ENCODE results near the gene IRF2BP2. TPM values are rescaled to one million over a fixed set of nuclear protein-coding genes. Genes with fewer than 3 reads are reported as not detected.

IRF2BP2 gene
- total and polyA plus RNA-seq, 10 of the 15 experiments (the other 5 are each of a cell fraction or from before 2014, with no cell fraction given) = 7.5 to 114 (median 52.3) TPM

DNA sequence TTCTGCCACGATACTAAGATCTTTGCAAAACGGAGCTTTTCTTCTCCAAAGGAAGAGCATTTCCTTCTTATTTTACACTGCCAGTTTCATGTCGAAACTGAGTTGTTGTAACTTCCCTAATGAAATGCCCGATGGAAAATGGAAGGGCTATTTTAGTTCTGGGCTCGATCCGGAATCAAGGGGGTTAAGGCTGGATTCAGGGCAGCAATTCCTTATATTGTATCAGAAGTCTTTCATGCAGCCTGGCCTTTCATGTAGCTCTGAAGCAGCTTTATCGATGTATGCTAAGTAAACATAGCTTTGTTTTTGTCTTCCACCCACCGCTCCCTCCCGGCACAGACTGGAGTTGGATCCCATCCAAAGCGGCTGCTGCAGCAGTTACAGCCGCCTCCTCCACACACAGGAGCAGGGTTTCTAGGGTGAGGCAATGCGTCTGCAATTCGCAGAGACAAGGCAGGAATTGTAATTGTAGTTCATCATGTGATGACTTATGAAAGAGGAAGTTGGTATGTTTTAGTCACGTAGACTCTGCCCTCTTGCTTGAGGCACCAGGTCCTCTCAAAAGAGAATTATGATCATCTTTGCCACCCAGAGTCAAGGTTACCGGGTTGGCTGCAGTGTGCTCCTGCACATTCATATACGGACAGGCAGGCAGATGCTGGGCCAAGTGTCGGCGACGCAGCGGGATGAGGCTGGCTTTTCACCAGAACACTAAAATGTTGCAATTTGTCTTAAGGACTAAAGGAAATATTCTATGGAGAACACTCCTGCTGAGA lies 2.6 kb upstream of the IRF2BP2 start (continued):
- TF ChIP-seq ZNF592 (IDR thresholded peaks at IDR 0.05) (peak; percentile 38; the same call in 1 of the 2 replicates), ESRRA (IDR thresholded peaks at IDR 0.05; ENCODE audit: low read length) (0 out of 2 replicates have a peak, but pooled peaks have one; percentile 15), STAT3 (IDR thresholded peaks at IDR 0.05; ENCODE audit: low read depth, low read length) (no peak; the same call in none of the 2 replicates), RAD21 (IDR thresholded peaks at IDR 0.05; ENCODE audit: insufficient read depth, low read depth, low read length) (peak; percentile 24; the same call in 1 of the 2 replicates), IRF4 (IDR thresholded peaks at IDR 0.05; ENCODE audit: low read depth, low read length) (peak; percentile 80; the same call in 1 of the 2 replicates), NFIC (IDR thresholded peaks at IDR 0.05; ENCODE audit: low read depth, low read length) (no peak), KDM1A (IDR thresholded peaks at IDR 0.05; ENCODE audit: borderline replicate concordance) (no peak), BCL3 (IDR thresholded peaks at IDR 0.05; ENCODE audit: borderline replicate concordance, insufficient read depth, low read depth, low read length, poor library complexity, severe bottlenecking) (peak; percentile 14), RELA (IDR thresholded peaks at IDR 0.05; ENCODE audit: borderline replicate concordance, partially characterized antibody) (peak; percentile 49), YY1 (IDR thresholded peaks at IDR 0.05; ENCODE audit: low read depth, low read length) (0 out of 2 replicates have a peak, but pooled peaks have one; percentile 8), CHD1 (IDR thresholded peaks at IDR 0.05; ENCODE audit: low read depth, low read length) (no peak), TCF3 (IDR thresholded peaks at IDR 0.05; ENCODE audit: borderline replicate concordance, insufficient read depth, low read depth, low read length) (0 out of 2 replicates have a peak, but pooled peaks have one; percentile 22), POLR2A (IDR thresholded peaks at IDR 0.05; ENCODE audit: low read depth, low read length) (peak; percentile 79), ATF7 (IDR thresholded peaks at IDR 0.05; ENCODE audit: low read depth) (peak; percentile 91), MEF2B (IDR thresholded peaks at IDR 0.05; ENCODE audit: partially characterized antibody, poor library complexity, severe bottlenecking) (peak; percentile 21), HDAC6 (IDR thresholded peaks at IDR 0.05; ENCODE audit: unreplicated experiment) (no peak), TAF1 (IDR thresholded peaks at IDR 0.05; ENCODE audit: borderline replicate concordance, low read depth, low read length) (peak; percentile 60; the same call in 1 of the 2 replicates), IKZF2 (IDR thresholded peaks at IDR 0.05) (peak; percentile 93 to 94), NBN (IDR thresholded peaks at IDR 0.05) (peak; percentile 27; the same call in 1 of the 2 replicates)
- TF ChIP-seq, protein P1, sequence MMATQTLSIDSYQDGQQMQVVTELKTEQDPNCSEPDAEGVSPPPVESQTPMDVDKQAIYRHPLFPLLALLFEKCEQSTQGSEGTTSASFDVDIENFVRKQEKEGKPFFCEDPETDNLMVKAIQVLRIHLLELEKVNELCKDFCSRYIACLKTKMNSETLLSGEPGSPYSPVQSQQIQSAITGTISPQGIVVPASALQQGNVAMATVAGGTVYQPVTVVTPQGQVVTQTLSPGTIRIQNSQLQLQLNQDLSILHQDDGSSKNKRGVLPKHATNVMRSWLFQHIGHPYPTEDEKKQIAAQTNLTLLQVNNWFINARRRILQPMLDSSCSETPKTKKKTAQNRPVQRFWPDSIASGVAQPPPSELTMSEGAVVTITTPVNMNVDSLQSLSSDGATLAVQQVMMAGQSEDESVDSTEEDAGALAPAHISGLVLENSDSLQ (IDR thresholded peaks at IDR 0.05) = no peak
- TF ChIP-seq, protein P2, sequence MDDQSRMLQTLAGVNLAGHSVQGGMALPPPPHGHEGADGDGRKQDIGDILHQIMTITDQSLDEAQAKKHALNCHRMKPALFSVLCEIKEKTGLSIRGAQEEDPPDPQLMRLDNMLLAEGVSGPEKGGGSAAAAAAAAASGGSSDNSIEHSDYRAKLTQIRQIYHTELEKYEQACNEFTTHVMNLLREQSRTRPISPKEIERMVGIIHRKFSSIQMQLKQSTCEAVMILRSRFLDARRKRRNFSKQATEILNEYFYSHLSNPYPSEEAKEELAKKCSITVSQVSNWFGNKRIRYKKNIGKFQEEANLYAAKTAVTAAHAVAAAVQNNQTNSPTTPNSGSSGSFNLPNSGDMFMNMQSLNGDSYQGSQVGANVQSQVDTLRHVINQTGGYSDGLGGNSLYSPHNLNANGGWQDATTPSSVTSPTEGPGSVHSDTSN (IDR thresholded peaks at IDR 0.05; ENCODE audit: insufficient replicate concordance, low read depth, low read length) = peak; percentile 46
